ENCODE data around the gene LHFPL6.

The LHFPL6 gene

GRCh38 chr13:39524795-39525194, 78.2 kb downstream of the LHFPL6 start:
- no peak overlapping the region for H3K27ac ChIP-seq
- no peak for DNase-seq (ENCODE audit: low read depth, low spot score)

DNA sequence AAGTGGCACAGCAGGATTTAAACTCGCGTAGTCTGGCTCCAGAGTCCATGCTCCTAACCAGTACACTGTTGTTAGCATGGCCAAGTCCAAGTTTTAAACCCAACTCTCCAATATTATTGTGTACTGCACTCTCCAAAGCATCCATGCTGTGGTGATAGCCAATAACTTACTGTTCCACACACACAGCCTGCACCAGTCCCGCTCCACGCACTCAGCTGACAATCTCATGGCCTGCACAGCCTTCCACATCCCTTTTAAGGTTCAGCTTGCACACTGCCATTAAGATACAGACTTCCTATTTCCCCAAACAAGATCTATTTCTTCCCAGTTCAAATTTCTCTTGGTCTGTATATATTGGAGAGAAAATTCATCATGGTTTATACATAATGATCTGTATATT, 80.7 kb downstream of the LHFPL6 start:
- H3K27ac ChIP-seq = no peak overlapping the region
- DNase-seq (ENCODE audit: low read depth, low spot score) = no peak

- H3K27ac ChIP-seq = no peak overlapping the region
- DNase-seq (ENCODE audit: low read depth, low spot score) = no peak
Observed at GRCh38 chr13:39521701-39522100, 81.3 kb downstream of the LHFPL6 start.

GRCh38 chr13:39516096-39516495, 86.9 kb downstream of the LHFPL6 start:
- H3K27ac ChIP-seq = no peak overlapping the region
- DNase-seq (ENCODE audit: low read depth, low spot score) = no peak

GRCh38 chr13:39515224-39515714, 87.7 kb downstream of the LHFPL6 start:
- no peak overlapping the region for H3K27ac ChIP-seq
- DNase-seq (ENCODE audit: low read depth, low spot score) = no peak

GRCh38 chr13:39512687-39513086, 90.3 kb downstream of the LHFPL6 start:
- DNase-seq (ENCODE audit: low read depth, low spot score) = no peak
- peak overlapping the region; percentile 22 for H3K27ac ChIP-seq

GRCh38 chr13:39510316-39510695, 92.7 kb downstream of the LHFPL6 start:
- H3K27ac ChIP-seq = no peak overlapping the region
- DNase-seq (ENCODE audit: low read depth, low spot score) = no peak

DNA sequence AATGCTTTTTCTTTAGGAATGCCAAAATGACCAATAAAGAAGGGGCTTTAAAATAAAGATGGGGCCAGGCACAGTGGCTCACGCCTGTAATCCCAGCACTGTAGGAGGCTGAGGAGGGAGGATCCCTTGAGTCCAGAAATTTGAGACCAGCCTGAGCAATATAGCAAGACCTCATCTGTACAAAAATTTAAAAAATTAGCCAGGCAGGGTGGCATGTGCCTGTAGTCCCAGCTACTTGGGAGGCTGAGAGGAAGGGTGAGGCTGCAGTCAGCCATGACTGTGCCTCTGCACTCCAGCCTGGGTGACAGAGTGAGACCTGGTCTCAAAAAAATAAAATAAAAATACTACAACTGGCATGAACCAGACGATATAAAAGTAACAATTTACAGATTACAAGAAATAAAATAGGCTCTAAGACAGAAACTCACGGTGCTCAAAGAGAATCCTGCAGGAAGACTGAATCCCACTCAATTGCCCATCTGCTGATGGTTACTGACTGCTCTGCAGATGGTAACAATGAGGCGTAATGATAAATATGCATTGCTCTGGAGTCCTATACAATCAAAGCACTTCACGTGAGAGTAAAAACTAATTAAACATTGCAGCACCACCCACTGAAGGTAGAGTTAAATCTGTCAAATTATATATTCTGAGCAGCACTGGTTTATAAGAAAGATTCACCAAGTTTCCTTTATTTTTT, 93.2 kb downstream of the LHFPL6 start:
- no peak for DNase-seq (ENCODE audit: low read depth, low spot score)
- no peak overlapping the region for H3K27ac ChIP-seq

DNA sequence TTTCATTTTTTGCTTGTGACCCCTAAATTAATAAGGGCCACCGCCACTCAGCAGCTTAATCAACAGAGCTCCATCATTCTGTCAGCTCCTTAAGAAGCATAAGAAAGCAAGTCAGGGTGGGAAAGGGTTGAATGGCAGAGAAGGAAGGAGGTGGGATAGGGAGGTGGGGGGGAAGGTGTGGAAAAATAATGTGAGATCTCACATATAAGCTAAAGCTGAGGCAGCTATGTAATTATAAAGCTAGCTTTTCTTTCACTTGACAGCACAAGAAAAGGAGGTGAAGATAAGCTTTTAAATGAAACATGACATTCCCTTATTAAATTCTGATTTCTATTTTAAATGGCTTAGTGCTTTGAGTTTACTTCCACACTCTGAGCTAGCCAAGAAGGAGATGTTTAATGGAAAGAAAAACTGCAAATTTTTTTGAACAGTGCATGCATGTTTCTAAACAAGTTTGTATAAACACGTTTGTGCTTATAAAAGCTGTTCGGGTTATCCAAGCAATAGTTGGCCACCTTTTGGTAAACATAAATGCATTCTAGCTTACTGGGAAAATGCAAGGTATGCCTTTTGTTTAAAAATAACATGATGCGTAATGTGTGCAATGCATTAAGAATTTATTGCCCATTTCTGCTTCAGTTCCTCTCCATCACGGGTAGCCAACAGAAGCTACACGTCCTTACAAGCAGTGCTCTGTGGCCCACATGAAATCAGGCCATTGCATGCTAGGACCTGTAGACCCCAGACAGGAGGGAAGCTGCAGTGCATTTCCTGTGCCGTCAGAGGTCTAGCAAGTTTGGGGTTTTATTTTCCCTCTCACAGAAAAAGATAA, 96.2 kb downstream of the LHFPL6 start:
- DNase-seq (ENCODE audit: low read depth, low spot score) = peak; percentile 92
- peak overlapping the region; percentile 59 for H3K27ac ChIP-seq

GRCh38 chr13:39505151-39505550, 97.8 kb downstream of the LHFPL6 start:
- no peak for DNase-seq (ENCODE audit: low read depth, low spot score)
- no peak overlapping the region for H3K27ac ChIP-seq

DNA sequence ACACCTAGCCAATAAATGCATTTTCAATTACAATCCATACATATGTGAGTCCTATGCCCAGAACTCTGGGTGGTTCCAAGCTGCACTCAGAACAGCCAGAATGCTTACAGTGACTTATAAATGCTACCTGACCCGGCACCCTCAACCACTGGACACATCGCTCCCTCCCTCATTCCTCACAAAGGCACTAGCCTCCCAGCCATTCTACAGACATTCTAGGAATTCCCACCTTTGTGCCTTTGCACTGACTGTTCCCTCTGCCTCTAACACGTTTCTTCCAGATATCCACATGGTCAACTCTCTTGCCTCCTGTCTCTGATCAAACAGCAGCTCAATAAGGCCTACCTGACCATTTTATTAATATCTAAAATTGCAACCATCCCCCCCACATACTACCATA, 99.9 kb downstream of the LHFPL6 start:
- H3K27ac ChIP-seq = no peak overlapping the region
- no peak for DNase-seq (ENCODE audit: low read depth, low spot score)

DNA sequence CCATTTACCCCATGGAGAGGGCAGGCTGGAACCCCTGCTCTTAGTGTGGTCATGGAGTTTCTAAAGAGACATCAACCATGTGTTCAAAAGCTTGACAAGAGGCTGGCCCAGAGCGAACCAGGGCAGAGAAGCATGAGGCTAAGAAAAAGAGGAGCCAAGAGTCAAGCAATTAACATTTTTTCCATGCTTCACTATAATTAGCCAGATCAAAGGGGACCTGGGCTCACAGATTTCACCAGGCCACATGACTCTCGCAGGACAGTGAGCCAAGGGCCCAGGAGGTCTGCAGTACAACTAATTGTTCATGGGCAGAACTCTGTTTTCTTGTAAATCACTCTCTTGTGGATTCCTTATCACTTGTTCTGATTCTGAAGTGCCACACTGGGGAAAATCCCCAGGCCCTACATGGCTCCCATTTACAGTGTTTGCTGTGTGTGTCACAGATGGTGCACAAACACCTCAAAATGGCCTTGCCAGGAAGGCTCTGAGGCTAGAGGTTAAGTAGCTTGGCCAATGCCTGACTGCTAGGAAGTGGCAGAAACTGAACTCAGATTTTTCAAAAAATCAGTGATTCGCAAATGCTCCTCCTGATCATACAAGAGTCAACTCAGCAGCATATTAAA, 101.2 kb downstream of the LHFPL6 start:
- DNase-seq (ENCODE audit: low read depth, low spot score) = no peak
- no peak overlapping the region for H3K27ac ChIP-seq

- H3K27ac ChIP-seq = no peak overlapping the region
- DNase-seq (ENCODE audit: low read depth, low spot score) = no peak
Observed at GRCh38 chr13:39499604-39500003, 103.4 kb downstream of the LHFPL6 start.

DNA sequence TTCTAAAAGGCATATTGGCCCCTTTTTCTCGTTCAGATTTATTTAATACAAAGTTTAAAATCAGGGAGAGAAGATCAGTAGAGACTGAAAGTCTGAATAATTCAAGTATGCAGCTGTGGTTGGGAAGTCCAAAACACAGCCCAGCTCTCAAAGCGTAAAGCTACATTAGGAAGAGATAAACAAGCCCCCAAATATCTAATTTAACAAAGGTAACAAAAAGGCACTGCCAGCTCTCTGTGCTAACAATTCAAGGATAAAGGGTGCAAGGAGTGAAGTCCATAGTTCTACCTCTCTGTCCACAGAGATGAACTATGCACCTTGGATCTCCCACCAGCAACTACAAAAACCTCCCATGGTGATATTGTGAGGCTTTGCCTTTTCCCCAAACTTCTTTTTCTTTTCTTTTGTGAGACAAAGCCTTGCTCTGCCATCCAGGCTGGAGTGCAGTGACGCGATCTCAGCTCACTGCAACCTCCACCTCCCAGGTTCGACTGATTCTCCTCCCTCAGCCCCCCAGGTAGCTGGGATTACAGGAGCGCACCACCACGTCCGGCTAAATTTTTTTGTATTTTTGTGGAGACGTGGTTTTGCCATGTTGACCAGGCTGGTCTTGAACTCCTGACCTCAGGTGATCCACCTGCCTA, 104.4 kb downstream of the LHFPL6 start:
- no peak overlapping the region for H3K27ac ChIP-seq
- DNase-seq (ENCODE audit: low read depth, low spot score) = no peak

GRCh38 chr13:39496506-39496905, 106.5 kb downstream of the LHFPL6 start:
- DNase-seq (ENCODE audit: low read depth, low spot score) = no peak
- H3K27ac ChIP-seq = no peak overlapping the region

DNA sequence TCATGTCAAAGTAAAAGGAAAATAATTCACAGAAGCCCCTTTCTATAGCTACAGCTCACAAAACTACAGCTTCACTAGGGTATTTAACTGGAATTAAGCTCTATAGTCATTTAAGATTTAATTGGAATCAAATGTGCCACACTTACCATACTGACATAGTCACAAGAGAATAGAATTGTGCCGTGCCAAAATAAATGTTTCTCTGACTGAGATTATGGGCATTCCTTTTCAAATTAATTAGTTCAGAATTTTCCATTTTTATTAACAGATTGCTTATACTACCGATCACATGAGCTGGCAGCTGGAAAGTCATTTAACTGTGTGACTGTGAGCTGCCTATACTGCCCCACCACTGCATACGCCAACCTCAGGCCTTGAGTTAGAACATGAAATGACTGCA, 108.4 kb downstream of the LHFPL6 start:
- H3K27ac ChIP-seq = no peak overlapping the region
- no peak for DNase-seq (ENCODE audit: low read depth, low spot score)

GRCh38 chr13:39494006-39494405, 109.0 kb downstream of the LHFPL6 start:
- no peak overlapping the region for H3K27ac ChIP-seq
- no peak for DNase-seq (ENCODE audit: low read depth, low spot score)

- H3K27ac ChIP-seq = no peak overlapping the region
- no peak for DNase-seq (ENCODE audit: low read depth, low spot score)
Observed at GRCh38 chr13:39490136-39490535, 112.9 kb downstream of the LHFPL6 start.

GRCh38 chr13:39486758-39487157, 116.2 kb downstream of the LHFPL6 start:
- DNase-seq (ENCODE audit: low read depth, low spot score) = no peak
- no peak overlapping the region for H3K27ac ChIP-seq

- DNase-seq (ENCODE audit: low read depth, low spot score) = no peak
- no peak overlapping the region for H3K27ac ChIP-seq
Observed at GRCh38 chr13:39485314-39485700, 117.7 kb downstream of the LHFPL6 start.

Measured in epithelial cell of prostate (primary cell).